GM20431 (cell line): ENCODE measurements around the gene PABPN1L.

Source experiments
- in situ Hi-C: fragments of 300-500 bp; cut with MseI, MboI; formaldehyde crosslinking; loops from one replicate; pipeline ENCODE4 v1.15.0; 2020; ENCODE audit warnings: low sequenced_read_pairs; ENCODE audit not compliant: unreplicated experiment

The PABPN1L gene, protein sequence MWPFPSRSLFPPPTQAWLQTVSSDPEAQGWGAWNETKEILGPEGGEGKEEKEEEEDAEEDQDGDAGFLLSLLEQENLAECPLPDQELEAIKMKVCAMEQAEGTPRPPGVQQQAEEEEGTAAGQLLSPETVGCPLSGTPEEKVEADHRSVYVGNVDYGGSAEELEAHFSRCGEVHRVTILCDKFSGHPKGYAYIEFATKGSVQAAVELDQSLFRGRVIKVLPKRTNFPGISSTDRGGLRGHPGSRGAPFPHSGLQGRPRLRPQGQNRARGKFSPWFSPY

DNA sequence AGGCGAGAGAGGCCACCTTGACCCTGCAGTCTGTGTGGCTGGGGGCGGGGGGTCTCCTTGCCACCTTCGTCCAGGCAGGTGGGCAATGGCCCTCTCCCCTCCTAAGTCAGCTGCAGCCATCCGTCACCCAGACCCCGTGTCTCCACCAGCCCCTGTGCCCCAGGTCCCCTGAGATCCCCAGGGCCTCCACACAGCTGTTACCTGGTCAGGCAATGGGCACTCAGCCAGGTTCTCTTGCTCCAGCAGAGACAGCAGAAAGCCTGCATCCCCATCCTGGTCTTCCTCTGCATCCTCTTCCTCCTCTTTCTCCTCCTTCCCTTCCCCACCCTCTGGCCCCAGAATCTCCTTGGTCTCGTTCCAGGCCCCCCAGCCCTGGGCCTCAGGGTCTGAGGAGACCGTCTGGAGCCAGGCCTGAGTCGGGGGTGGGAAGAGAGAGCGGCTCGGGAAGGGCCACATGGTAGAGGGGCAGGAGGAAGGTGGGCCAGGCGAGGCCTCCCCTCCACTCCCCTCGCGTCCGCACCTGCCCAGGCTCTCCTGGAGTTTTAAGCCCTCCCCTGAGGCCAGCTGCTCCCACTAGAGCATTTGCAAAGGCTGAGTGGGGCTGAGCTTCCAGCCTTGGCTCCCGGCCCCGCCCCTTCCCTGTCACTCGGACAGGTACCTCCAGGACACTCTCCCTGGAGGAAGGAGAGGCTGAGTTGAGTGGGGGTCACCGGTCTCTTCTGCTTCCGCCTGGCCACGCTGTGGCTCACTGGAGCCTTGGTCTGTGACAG lies at the start of gene PABPN1L:
Gene PABPN1L (minus strand): TSS at position 510 of the 770 bp plus-strand sequence. CDS start 54 bp downstream, at position 456.
- in situ Hi-C loops: no loop called here

DNA sequence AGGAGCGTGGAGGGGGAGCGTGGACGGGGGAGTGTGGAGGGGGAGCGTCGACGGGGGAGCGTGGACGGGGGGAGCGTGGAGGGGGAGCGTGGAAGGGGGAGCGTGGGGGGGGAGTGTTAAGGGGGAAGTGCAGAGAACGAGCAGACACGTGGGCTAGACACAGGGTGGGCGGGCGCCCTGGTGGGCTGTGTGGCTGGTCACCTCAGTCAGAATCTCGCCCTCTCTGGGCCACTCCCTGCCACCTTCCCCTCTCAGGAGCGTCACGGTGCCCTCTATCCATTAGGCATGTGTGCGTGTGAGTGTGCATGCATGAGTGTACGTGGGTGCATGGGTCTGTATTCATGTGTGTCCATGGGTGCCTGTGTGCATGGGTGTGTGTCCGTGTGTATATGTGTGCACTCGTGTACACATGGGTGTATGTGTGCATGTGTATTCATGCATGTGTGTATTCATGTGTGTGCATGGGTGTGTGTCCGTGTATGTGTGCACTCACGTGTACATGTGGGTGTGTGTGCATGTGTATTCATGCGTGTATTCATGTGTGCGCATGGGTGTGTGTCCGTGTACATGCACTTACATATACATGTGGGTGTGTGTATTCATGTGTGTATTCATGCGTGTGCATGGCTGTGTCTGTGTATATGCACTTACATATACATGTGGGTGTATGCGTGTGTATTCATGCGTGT lies 49.3 kb upstream of the PABPN1L start:
- in situ Hi-C loops: no loop called here

DNA sequence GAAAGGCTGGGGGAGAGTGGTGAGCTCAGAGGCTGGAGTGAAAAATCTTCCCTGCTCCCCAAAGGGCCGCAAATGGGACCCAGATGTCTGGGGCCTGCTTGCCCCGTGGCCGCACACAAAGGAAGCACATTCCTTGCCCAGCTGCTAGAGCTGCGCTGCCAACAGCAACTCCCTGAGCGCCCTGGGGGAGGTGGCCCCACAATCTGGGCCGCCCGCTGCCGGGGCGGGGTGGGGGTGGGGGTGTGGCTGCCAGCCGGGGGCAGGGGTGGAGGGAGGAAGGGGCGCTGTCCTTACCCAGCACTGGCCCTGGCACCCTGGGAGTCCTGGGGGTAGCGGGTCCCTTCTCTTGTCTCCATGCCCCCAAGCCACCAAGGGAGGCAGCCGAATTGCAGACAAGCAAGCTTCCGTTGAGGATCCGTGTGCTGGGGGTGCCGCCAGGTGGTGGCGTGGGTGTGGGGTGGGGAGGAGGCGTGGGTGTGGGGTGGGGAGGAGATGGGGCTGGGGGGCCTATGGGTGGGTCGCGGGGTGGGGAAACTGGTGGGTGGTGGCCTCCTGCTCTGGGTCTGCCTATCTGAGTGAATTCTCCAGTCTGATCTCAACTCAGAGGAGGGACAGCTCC lies 48.4 kb upstream of the PABPN1L start:
- in situ Hi-C loops: no loop called here

DNA sequence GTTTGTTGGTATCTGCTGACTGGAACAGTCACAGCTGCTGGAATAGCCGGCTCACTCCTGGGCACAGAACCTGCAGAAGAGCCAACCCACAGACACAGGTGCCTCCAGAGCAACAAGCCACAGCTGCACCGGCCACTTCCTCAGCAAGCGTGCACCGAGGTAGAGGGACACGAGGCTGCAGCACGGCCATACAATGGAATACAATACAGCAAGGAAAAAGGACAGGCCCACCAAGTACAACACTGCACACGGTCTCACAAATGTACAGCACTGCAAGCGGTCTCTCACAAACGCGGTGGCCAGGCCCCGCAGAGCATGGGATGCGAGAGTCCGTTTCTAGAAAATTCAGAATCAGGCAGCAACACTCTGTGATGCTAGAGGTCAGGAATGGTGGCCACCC lies 47.4 kb upstream of the PABPN1L start:
- in situ Hi-C loops: no loop called here

DNA sequence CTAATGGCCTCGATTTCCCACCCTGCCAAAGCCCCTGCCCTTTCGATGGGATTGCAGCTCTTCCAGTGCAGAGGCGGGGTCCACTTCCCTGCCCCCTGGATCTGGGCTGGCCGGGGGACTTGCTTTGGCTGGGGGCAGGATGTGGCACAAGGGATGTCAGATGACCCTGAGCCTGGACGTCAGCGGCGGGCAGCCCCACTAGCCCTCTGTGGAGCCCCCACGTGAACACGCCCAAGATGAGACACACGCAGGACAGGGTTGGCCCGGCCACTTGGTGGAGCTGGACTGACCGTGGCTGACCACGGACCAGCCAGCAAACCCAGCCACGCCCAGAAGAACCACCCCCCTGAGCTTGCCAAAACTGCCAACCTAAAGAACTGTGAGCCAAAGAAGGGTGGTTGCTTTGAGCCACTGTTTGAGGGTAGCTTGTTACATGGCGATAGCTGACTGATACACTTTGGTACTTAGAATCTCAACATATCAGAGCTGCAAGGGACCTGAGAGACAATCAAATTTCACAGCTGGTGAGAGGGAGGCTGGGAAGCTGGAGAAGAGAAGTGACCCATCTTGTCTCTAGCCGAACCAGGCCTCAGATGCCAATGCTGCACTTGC lies 46.6 kb upstream of the PABPN1L start:
- in situ Hi-C loops: no loop called here

DNA sequence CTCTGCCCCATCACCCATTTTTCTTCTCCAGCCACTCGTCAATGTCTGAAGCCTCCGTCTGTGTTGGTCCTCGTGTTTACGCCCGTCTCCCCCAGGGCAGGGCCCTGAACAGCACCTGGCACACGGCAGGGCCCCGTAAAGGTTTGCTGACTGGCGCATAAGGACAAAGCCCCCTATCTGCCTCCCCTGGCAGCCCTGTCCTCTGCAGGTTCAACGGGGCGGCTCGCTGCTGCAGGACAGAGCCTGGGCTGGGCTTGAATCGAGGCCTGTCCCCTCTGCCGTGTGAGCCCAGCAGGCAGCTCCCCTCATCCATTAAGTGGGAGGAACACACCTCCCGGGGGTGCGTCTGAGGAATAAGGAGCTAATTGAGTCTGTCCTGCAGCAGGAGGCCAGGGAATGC lies 46.1 kb upstream of the PABPN1L start:
- in situ Hi-C loops: no loop called here

DNA sequence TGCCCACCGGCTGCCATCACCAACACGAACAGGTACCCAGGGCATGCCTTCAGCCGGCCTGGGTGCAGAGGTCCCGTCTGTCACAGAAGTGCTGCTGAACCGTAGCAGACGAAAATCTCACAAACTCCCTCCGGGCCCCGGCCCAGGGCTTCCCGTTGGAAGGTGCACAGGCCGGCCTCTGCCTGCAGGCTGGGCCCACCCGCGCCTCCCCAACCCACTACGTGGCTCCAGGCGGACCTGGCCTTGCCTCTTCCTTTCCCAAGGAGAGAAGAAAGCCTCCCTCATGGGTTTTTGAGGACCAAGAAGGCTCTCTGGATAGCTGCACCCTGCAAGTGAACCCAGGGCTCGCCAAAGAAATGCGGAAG lies 45.5 kb upstream of the PABPN1L start:
- in situ Hi-C loops: no loop called here

DNA sequence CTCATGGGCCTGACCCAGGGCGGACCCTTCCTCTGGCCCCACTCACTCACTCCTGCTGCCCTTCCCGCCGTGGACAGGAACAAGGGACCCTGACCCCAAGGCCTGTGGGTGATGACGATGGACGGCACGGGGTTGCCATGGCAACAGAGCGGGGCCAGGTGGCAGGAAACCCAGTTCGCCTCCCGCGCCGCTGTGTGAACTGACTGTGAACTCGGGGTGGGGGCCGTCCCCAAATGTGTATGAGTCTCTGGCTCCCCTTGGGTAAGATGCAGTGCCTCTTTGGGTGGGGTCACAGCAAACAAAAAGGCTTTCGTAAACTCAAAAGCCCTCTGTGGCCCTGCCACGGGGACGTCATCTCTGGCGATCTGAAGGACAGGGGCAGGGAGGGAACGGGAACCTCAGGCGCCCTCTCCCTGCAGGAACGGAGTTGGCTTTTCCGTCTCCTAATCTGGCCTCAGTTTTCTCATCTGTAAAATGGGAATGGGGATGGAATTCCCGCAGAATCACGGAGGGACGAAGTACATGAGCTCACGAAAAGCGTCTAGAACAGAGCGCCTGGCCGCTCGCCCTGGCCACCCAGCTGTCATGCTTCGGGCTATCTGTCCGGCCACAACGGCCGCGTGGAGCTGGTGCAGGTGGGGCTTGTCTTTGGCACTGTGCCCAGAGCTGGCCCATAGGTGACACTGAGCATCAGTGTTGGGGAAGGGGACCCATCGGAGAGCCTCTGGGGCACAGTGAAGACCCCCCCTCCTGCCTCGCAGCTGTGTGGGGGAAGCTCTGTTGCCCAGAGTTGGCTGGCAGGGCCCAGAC lies 44.9 kb upstream of the PABPN1L start:
- in situ Hi-C loops: no loop called here

DNA sequence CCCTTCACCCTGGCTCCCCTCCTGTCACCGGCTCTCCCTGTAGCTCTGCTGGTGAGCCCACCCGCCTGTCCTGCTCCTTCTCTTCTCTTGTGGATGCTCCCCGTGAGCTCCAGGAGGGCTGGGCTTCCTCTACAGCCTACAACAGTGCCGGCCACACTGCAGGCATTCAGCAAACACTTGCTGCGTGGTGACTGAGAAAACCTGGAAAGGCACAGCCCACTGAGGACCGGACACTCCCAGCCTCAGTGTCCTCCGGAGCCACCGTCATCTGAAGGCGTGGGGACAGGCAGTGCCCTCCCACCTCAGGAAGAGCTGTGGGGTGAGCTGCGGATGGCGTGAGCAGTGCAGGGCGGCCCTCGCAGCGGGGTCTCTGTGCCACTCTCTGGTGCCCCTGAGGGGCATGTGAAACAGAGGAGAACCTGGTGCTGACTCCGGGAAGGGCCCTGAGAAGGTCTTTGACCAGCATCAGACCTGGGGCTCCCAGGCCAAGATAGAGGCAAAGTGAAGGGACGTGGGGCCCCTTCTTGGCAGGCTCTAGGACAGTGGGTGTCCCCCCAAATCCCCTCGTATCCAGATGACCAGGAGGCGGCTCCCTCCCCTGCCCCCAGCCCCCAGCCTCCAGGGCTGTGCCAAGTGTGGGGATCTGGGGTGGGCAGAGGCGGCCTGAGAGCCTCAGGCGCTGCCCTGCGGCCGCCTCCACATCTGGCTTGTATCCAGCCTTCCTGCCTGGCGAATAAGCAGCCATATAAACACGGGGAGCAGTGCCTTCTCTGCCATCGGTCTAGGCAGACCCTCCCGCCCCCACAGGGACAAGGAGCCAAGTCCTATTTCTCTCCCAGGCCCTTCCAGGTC lies 44.0 kb upstream of the PABPN1L start:
- in situ Hi-C loops: no loop called here

DNA sequence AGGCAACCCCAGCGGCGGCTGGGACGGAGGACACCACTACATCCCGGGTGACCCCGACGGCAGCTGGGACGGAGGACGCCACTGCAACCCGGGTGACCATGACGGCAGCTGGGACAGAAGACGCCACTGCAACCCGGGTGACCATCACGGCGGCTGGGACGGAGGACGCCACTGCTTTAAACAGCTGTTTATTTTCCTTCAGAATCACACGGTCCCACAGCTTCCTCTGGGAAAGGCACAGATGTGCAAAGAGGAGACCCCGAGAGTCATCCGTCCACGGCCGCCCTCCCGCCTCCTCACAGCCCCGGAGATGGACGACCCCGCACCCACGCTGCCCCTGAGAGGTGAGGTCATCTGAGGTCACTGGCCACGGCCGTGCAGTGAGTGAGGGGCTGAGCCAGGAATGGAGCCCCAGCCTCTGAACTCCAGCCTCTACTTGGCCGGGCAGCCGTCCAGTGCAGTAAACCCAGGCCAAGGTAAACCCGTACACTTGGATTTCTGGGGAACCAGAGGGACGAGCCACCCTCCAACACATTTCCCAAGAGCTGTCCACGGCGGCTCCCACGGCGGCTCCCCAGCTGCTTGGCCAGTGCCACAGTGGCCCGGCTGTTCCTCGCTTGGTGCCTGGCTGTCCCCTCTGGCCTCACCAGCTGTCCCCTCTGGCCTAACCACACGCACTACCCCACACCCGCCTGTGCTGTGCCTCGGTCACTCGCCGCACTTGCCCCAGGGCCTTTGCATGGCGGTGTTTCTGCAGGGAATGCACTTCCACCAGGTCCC lies 43.2 kb upstream of the PABPN1L start:
- in situ Hi-C loops: no loop called here

DNA sequence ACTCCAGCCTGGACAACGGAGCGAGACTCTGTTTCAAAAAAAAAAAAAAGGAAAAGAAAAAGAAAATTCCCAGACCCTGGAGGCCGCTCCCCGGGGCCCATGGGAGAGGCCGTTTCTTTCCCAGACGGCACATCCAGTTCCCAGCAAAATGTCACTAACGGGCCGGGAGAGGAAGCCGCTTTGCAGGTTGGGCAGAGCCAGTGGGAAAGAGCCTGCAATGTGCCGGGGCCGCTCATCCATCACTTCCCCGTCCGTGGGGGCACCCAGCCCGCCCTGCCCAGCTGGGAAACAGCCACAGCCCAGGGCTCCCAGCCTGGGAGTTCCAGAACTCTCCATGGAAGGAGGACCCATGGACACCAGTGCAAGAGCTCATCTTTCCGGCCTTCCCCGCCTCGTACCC lies 41.8 kb upstream of the PABPN1L start:
- in situ Hi-C loops: no loop called here

DNA sequence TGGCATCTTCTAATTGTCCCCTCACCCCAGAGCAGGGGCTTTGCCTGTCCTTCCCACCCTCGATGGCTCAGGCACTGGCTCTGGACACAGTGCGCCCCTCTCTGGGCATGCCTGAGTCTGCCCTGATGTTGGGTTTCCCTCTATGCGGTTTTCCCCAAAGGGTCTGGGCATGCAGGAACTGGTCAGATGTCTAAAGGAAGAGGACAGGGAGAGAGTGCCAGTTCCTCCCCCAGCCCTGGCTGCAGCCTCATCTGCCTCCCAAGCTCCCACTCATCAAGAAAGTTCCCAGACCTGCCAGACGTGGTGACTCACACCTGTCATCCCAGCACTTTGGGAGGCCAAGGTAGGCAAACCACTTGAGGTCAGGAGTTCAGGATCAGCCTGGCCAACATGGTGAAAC lies 41.3 kb upstream of the PABPN1L start:
- in situ Hi-C loops: no loop called here

DNA sequence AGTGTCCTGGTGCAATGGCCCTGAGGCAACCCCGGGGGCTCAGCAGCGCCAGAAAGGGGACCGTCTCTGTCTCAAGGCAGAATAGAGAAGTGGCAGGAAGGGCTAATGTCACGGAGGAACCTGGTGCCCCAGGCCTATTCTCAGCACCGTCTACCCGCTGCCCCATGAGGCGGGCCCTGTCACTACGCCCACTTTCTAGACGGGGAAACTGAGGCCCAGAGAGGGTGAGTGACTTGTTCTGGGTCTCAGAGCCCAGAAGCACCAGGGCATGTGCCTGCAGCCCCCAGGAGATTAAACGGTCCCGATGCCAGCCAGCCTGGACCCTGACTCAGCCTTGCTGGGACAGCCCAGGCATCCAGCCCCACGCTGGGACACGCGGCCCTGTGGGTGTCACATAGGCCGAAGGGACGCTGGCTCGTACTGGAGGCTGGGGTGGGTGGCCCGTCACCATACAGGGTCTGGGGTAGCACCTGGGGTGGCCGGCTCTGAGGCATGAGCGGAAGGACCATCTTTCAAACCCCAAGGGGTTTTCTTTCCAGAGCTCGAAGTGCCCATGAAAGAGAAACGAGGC lies 40.2 kb upstream of the PABPN1L start:
- in situ Hi-C loops: no loop called here

DNA sequence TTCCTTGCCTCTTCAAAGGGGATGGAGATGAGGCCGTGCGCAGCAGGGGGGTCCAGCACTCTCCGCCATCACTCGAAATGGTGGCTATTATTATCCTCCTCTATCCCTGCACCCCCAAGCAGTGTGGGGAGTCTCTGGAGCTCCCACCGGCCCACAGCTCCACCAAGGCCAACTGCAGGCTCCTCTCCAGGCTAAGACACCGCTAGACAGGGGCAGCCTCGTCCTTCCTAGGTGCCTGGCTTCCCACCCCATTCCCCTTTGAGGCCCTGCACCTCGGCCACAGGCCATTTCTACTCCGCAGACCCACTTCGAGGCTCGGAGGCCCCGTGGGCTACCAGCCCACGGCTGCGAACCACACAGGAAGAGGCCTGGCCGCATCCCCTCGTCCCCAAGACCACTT lies 39.6 kb upstream of the PABPN1L start:
- in situ Hi-C loops: no loop called here

DNA sequence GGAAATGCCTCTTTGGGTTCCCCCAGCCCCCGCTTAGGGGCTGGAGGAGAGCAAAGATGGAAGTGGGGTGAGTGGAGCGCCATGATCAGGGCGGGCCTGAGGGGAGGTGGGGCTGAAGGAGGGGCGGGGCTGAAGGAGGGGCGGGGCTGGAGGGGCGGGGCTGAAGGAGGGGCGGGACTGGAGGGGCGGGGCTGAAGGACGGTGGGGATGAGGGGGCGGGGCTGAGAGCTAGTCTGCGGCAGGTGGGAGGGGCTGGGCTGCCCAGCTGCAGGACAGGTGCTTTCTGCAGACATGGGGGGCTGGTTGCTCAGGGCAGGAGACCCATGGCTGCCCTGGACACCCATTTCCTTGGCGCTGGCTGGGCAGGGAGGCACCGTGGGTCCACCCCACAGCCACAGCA lies 39.1 kb upstream of the PABPN1L start:
- in situ Hi-C loops: no loop called here

DNA sequence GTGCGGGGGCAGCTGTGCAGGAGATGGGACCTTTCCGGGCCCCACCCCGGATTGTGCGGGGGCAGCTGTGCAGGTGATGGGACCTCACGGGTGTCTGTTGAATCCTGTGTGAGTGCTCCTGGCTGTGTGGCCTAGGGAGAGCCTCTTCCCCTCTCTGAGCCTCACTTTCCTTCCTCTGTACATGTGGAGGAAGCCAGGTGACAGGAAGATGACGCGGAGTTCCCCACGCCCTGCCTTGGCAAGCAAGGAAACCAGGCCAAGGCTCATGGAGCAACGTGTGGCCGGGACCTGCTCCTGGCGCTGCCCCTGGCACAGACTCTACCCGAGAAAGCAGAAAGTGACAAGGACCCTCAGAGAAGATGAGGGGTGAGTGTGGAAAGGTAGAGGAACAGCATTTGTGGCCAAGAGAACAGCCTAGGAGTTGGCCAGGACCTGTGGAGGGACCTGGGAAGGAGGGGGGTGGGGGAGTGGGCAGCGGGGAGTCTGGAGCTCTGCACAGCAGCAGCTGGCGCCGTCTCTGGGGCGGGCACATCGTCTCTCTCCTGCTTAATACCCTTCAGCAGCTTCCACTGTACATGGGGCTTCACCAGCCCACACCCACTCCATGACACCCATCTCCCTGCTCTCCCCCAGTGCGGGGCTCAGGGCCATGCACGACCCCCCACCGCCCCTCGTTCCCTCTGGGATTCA lies 38.4 kb upstream of the PABPN1L start:
- in situ Hi-C loops: no loop called here

DNA sequence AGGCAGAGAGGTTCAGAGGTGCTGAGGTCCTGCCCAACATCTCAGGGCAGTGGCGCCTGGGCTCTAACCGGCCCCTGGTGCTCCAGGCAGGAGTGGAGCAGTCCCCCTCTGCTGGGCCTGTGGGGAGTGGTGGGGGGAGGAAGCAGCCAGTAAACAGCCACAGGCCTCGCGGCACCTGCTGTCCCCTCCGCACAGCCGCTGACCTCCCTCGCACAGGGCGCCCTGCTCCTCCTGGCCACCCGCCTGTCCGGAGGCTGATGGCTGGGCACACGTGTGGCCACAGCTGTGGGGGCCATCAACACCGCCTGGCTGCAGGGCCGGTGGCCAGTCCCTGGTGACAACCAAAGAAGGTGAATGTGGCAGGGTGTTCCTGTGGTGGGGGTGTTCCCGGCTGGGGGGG lies 36.8 kb upstream of the PABPN1L start:
- in situ Hi-C loops: no loop called here
